Fibroblast of mammary gland (primary cell): ENCODE data around the gene USP49.

Source experiments
- DNase-seq: peaks from one replicate; pipeline ENCODE4 v3.0.0-alpha.2; 2010; ENCODE audit warnings: low read depth
- H3K4me3 ChIP-seq: 2 replicates; pipeline ENCODE4 v1.5.1; 2011; ENCODE audit warnings: low read depth, mild to moderate bottlenecking, low read length, moderate library complexity; ENCODE audit not compliant: control insufficient read depth
- CTCF ChIP-seq: conservative IDR thresholded peaks from 2 replicates; pipeline ENCODE4 v1.5.1; 2011; ENCODE audit warnings: low read depth, low read length, inconsistent platforms; ENCODE audit not compliant: control insufficient read depth, insufficient read depth

USP49 gene

GRCh38 chr6:41936073-41936837 lies 41.1 kb upstream of the USP49 start:
- TF ChIP-seq CTCF, result peak; percentile 95
- H3K4me3 ChIP-seq, result no peak overlapping the region
- peak; percentile 92 for DNase-seq

- no peak for DNase-seq
- no peak overlapping the region for H3K4me3 ChIP-seq
- TF ChIP-seq CTCF, result no peak
These were observed 40.5 kb upstream of the USP49 start for GRCh38 chr6:41935685-41936072.

GRCh38 chr6:41935193-41935574 lies 40.0 kb upstream of the USP49 start:
- DNase-seq, result no peak
- TF ChIP-seq CTCF, result no peak
- H3K4me3 ChIP-seq, result no peak overlapping the region

- no peak for DNase-seq
- no peak for TF ChIP-seq CTCF
- no peak overlapping the region for H3K4me3 ChIP-seq
These were observed 39.4 kb upstream of the USP49 start for GRCh38 chr6:41934278-41935192.

GRCh38 chr6:41932378-41932777 lies 37.2 kb upstream of the USP49 start:
- no peak for DNase-seq
- no peak overlapping the region for H3K4me3 ChIP-seq
- TF ChIP-seq CTCF, result no peak

GRCh38 chr6:41931792-41932191 lies 36.6 kb upstream of the USP49 start:
- DNase-seq, result no peak
- TF ChIP-seq CTCF, result no peak
- no peak overlapping the region for H3K4me3 ChIP-seq
